Renal cortex interstitium (tissue), 11 donors: ENCODE data around the gene FHOD3. TPM values are rescaled to one million over a fixed set of nuclear protein-coding genes. Genes with fewer than 3 reads are reported as not detected.
"Not testable (repeated sequence)": the region's sequence is repeated elsewhere in the genome, so short reads cannot be mapped to it uniquely, and the experiment has no call there.

Experiments used
- DNase-seq, 11 donors: peaks; one replicate each; pipeline ENCODE4 v3.0.0-alpha.2; 2013; ENCODE audit warnings: low read depth in 9 of 11, low spot score in 4 of 11; ENCODE audit errors: extremely low read depth in 1 of 11
- polyA plus RNA-seq, 3 donors: library from polyadenylated mRNA; unstranded; fragments of 120-200 nt; gene quantifications; one replicate each; pipeline ENCODE4 v1.2.1, GENCODE V29; 2013; ENCODE audit not compliant: insufficient read length in 3 of 3

FHOD3 gene
- polyA plus RNA-seq, 3 donors, result 35.3 to 48.8 (median 40.1) TPM

DNA sequence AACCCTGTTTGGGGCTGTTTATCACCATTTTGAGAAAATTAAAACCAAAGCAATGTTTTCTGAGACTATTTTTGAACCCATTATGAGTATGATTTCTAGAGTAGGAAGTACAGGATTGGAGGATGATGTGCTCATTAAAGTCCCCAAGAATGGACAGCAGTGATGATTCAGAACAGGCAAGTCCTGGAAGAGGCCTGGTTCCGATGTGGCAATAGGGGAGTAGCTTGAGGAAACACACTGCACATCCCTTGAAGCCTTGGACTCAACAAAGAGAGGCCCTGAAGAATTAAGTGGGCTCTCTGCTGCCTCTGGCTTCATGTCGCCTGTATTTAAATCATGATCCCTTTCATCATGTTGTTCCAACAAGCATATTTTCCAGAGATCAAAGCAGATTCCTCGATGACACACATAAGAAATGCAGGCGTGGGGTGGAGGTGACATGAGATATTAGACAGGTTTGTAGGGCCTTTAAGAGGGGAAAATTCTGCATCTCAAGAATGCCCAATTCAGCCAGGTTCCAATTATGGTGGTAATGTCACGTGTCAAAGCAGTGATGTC is 242.2 kb downstream of the FHOD3 start:
- DNase-seq, result no peak

DNA sequence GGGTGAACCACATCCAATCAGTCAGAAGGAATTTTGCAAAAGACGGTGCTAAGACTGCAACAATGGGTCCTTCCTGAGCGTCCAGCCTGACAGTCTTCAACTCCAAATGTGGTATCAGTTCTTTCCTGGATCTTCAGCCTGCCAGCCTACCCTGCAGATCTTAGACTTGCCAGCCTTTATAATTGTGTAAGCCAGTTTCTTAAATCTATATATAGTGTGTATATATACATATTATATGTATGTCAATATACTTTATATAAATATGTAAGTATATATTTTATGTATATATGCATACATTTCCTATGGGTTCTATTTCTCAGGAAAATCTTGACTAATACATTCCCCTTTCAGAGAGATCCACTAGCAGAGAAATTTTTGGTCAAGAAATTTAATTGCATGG is 245.5 kb downstream of the FHOD3 start:
- no peak for DNase-seq

DNA sequence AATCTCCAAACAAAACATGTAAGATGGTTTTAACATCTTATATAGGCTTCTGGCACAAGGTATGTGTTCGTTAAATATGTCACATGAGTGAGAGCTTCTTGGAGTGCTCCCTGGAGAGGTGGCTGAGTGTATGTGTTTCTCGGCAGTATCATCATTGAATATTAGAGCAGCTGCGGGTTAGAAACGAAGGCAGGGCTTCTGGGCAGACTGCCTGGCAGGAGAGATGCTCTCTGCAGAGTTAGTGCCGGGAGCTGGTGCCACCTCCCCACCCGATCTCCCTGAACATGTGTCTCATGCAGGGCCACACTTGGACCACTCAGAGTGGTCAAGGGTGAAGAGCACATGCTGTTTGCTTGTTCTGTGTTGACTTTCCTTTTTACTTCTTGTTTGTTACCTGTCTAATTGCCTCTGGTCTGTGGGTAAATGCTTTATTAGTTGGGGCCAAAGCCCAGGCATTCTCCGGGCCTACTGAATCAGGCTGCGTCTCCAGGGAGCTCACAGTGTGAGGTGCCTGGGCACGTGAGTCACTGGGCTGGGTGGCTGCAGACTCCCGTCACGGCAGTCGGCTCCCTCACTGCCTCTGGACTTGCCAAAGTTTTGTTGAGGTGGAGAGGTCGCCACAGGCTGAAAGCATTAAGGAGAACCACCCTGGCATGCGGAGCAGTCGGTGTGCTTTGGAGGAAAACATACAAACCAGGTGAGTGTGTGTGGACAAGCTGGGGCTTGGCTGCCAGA is 246.6 kb downstream of the FHOD3 start:
- no peak for DNase-seq

- DNase-seq, result no peak
Observed at GRCh38 chr18:36545821-36546427, 248.4 kb downstream of the FHOD3 start.

DNA sequence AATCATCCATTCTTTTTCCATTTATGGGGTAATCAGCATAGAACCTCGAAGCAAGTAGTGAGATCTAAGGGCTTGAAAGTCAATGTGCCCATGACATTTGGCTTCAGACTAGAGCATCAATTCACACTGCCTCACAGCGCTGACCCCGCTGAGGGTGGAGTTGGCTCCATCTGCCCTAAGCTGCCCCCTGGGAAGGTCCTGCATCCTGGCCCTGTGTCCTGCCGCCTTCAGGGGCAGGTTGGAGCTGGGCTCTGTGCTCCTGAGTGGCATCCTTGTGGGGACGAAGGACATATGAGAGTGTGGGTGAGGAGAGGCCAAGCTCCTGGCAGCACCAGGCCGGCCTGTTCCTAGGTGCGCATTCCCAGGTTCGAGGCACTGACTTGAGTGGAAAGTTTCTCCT is 249.4 kb downstream of the FHOD3 start:
- no peak for DNase-seq

DNA sequence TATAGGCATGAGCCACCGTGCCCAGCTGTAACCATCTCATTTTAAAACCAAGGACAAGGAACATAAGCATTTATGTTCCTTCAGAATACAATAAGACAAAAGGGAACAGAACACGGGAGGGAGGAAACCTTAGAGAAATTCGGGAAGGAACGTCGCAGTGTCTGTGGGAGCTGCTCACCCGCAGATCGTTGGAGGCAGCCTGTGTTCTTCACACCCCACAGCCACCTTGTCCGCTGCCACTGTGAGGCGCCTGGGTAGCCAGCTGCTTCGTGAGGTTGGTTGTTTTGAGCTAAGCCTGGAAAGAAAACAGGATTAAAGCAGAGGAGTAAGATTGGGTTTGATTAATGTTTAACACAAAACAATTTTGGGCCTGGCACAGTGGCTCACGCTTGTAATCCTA is 250.0 kb downstream of the FHOD3 start:
- DNase-seq, result no peak

DNA sequence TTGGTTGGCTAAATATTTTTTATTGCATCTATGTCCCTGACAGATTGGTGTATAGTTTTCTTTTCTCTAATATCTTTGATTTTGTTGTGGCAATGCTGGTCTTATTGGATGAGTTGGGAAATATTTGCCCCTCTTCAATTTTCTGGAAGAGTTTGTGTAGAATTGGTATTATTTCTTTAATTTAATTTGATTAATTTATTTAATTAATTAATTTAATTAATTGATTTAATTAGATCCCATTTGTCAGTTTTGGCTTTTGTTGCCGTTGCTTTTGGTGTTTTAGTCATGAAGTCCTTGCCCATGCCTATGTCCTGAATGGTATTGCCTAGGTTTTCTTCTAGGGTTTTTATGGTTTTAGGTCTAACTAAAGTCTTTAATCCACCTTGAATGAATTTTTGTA is 253.8 kb downstream of the FHOD3 start:
- DNase-seq, result not testable (repeated sequence)

- peak in 1 of 11 donors; percentile 33 for DNase-seq
Observed at GRCh38 chr18:36558234-36558633, 260.7 kb downstream of the FHOD3 start.

- DNase-seq, result no peak
Observed at GRCh38 chr18:36559149-36559857, 261.8 kb downstream of the FHOD3 start.

GRCh38 chr18:36560187-36560586 is 262.7 kb downstream of the FHOD3 start:
- DNase-seq, result no peak

GRCh38 chr18:36561046-36561445 is 263.5 kb downstream of the FHOD3 start:
- DNase-seq, result no peak

- no peak for DNase-seq
Observed at GRCh38 chr18:36564841-36565240, 267.3 kb downstream of the FHOD3 start.

DNA sequence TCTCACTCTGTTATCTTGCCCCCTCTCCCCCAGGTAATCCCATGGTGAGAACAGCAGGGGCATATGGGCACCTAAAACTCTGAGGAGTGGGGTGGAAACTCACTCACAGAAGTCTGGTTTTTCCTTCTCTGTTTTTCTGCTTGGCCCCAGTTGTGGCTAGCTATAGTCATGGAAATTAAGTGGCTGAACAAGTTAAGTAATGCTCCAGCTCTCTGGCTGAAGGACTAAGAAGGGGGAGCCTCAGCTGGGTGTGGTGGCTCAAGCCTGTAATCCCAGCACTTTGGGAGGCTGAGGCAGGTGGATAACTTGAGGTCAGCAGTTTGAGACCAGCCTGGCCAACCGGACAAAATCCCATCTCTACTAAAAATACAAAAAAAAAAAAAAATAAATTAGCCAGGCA is 270.3 kb downstream of the FHOD3 start:
- DNase-seq, result no peak

DNA sequence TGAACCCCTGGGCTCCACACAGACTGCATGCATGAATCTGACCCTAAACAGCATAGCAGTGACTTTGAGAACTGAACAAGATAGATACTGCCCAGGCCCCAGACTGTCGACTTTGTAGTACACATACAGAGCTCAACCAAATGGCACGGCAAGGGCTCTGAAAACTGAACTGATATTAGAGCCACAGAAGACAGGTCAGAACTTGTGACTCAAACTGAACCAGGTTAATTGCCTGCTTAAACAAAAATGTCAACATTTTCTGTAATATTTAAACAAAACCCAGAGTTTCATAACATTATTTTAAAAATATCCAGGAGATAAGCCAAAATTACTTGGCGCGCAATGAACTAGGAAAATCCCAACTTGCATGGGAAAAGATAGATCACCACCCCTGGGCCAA is 271.0 kb downstream of the FHOD3 start:
- DNase-seq, result no peak

GRCh38 chr18:36572135-36572856 is 274.8 kb downstream of the FHOD3 start:
- DNase-seq, result peak in 10 of 11 donors; percentile 20 to 60 (median 46)

DNA sequence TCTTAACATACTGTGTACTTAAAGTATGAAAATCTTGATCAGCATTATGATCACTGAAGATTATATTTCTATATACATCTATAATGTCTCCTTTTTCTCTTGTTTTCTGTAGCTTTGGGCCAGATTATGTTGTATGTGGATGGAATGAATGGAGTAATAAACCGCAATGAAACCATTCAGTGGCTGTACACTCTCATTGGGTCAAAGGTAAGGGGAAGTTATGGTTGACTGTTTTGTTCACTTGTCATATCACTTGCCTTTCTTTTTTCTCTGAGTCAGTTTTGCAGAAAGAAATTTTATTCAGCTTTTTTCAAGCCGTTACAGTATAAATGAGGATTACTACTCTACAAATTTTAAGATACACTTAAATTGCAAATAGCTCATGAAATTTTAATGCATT is 278.8 kb downstream of the FHOD3 start:
- no peak for DNase-seq

- peak in 2 of 11 donors; percentile 7 to 15 for DNase-seq
Observed at GRCh38 chr18:36578871-36579710, 281.6 kb downstream of the FHOD3 start.

- DNase-seq, result no peak
Observed at GRCh38 chr18:36580266-36580665, 282.8 kb downstream of the FHOD3 start.
